Measurements from ENCODE around the gene TGM2.
A peak's percentile ranks its signal among the peaks of the same experiment; 100 is the strongest.

The TGM2 gene

DNA sequence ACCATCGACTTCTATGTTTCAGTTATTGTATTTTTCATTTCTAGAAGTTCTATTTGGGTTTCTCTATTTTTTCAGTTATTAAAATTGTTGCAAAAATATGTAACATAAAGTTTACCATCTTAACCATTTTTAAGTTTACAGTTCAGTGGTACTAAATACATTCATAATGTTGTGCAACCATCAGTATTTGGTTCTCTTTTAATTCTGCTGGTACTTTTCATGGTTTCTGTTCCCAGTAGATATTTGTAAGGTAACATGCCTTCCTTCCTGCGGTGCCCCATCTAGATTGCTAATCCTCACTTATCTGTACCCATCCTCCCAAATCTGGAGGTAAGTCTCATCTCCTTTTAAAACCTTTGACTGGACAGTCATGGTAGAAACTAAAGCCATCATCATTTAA lies 47.9 kb downstream of the TGM2 start:
- no peaks in the 10 kb centered on the region for H3K36me3 ChIP-seq (replicated peaks)
- H3K4me1 ChIP-seq: peaks cover 3% of the 10 kb centered on the region; the same call in 1 of the 2 replicates
- no peak for DNase-seq (ENCODE audit: low spot score in 2 of 2)
- H3K9me3 ChIP-seq: no peaks in the 10 kb centered on the region; the same call in 1 of the 2 replicates
- in situ Hi-C loops (cut with MboI; ENCODE audit: low sequenced_read_pairs): no loop called here
- H3K27me3 ChIP-seq (ENCODE audit: low read depth): no peaks in the 10 kb centered on the region
- H3K4me3 ChIP-seq: no peak overlapping the region

DNA sequence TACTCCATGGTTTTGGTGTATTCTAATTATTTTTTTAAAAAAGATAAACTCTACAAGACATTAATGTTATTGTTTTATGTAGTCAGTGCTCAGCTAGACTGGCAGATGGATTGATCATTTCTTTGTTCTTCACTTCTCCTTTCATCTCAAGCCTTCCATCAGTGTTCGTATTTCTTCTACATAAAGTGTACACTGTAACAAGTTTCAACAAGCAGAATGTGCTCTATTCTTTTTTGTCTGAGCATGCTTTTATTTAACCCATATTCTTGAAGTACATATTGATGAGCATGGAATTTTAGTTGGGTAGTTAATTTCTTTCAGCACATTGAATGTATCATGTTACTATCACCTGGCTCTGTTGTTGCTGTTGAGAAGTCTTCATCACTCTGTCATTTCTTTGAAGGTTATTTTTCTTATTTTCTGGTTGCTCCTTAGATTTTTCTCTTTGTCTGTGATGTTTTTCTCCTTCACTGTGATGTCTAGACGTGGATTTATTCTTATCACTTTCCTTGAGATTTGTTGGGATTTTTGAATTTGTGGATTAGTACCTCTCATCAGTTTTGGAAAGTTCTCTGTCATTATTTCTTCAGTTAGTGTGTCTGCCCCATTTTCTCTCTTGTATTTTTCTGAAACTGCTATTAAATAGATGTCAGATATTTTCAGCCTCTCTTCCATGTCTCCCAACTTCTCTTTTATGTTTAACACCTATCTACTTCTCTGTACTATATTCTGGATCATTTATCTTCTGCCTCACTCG lies 48.5 kb downstream of the TGM2 start:
- no peak for DNase-seq (ENCODE audit: low spot score in 2 of 2)
- H3K36me3 ChIP-seq (replicated peaks): no peaks in the 10 kb centered on the region
- no peaks in the 10 kb centered on the region for H3K27me3 ChIP-seq (ENCODE audit: low read depth)
- in situ Hi-C loops (cut with MboI; ENCODE audit: low sequenced_read_pairs): no loop called here
- H3K4me3 ChIP-seq: no peak overlapping the region
- H3K4me1 ChIP-seq: peaks cover 3% of the 10 kb centered on the region; the same call in 1 of the 2 replicates
- H3K9me3 ChIP-seq: no peaks in the 10 kb centered on the region; the same call in 1 of the 2 replicates

DNA sequence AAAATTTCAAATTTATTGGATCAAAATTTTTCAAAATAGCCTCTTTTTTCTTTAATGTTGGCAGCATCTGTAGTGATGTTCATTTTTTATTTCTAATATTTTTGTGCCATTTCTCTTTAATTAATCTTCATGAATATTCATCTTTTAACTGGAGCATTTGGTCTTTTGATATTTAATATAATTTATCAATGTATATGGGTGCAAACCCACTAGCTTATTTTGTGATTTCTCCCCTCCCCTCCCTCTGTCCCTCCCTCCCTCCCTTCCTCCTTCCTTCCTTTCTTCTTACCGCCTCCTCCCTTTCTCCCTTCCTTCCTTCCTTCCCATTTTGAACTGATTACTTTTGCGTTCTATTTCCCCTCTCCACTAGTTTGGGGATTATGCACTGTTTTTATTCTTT lies 49.2 kb downstream of the TGM2 start:
- Histone ChIP-seq H3K4me1 (peaks cover 3% of the 10 kb centered on the region; the same call in 1 of the 2 replicates), H3K9me3 (no peaks in the 10 kb centered on the region; the same call in 1 of the 2 replicates), H3K36me3 (replicated peaks) (no peaks in the 10 kb centered on the region), H3K27me3 (ENCODE audit: low read depth) (no peaks in the 10 kb centered on the region), H3K4me3 (no peak overlapping the region)
- in situ Hi-C loops (cut with MboI; ENCODE audit: low sequenced_read_pairs): no loop called here
- no peak for DNase-seq (ENCODE audit: low spot score in 2 of 2)

DNA sequence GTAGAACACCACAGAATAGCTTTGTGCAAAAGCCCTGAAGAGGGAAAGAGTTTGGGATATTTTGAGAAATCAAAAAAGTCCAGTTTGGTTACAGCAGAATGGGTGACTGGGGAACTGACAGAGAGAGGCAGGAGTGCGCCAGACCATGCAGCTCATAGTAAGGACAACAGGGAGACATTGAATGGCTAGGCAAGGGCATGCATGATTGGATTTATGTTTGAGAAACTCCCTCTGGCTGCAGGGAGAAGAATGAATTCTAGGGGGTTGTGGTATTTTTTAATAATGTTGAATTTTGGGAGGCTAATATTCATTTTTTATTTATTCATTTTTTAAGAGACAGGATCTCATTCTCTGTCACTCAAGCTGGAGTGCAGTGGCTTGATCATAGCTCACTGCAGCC lies 49.9 kb downstream of the TGM2 start:
- no peaks in the 10 kb centered on the region; the same call in 1 of the 2 replicates for H3K9me3 ChIP-seq
- no peak overlapping the region for H3K4me3 ChIP-seq
- H3K4me1 ChIP-seq: peaks cover 3% of the 10 kb centered on the region; the same call in 1 of the 2 replicates
- DNase-seq (ENCODE audit: low spot score in 2 of 2): no peak
- no peaks in the 10 kb centered on the region for H3K36me3 ChIP-seq (replicated peaks)
- no peaks in the 10 kb centered on the region for H3K27me3 ChIP-seq (ENCODE audit: low read depth)
- in situ Hi-C loops (cut with MboI; ENCODE audit: low sequenced_read_pairs): no loop called here

DNA sequence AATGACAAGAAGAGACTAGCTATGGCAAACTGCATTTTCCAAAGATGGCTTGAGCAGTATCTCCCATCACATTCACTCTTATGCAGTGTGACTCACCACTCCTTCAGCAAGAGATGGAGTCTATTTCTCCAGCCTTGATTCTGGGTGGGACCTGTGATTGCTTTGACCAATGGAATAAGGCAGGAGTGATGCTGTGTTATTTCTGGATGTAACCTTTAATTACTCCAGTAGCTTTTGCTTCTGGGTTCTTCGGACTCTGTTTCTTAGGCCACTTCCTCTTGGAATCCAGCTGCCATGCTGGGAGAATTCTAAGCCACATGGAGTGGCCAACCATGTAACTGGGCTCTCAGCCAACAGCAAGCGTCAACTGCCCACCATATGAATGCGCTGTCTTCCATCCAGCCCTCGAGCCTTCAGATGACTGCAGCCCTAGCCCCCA lies 50.7 kb downstream of the TGM2 start:
- DNase-seq (ENCODE audit: low spot score in 2 of 2): no peak
- in situ Hi-C loops (cut with MboI; ENCODE audit: low sequenced_read_pairs): no loop called here
- H3K4me1 ChIP-seq: peaks cover 3% of the 10 kb centered on the region; the same call in 1 of the 2 replicates
- H3K36me3 ChIP-seq (replicated peaks): no peaks in the 10 kb centered on the region
- no peaks in the 10 kb centered on the region; the same call in 1 of the 2 replicates for H3K9me3 ChIP-seq
- no peak overlapping the region for H3K4me3 ChIP-seq
- no peaks in the 10 kb centered on the region for H3K27me3 ChIP-seq (ENCODE audit: low read depth)

DNA sequence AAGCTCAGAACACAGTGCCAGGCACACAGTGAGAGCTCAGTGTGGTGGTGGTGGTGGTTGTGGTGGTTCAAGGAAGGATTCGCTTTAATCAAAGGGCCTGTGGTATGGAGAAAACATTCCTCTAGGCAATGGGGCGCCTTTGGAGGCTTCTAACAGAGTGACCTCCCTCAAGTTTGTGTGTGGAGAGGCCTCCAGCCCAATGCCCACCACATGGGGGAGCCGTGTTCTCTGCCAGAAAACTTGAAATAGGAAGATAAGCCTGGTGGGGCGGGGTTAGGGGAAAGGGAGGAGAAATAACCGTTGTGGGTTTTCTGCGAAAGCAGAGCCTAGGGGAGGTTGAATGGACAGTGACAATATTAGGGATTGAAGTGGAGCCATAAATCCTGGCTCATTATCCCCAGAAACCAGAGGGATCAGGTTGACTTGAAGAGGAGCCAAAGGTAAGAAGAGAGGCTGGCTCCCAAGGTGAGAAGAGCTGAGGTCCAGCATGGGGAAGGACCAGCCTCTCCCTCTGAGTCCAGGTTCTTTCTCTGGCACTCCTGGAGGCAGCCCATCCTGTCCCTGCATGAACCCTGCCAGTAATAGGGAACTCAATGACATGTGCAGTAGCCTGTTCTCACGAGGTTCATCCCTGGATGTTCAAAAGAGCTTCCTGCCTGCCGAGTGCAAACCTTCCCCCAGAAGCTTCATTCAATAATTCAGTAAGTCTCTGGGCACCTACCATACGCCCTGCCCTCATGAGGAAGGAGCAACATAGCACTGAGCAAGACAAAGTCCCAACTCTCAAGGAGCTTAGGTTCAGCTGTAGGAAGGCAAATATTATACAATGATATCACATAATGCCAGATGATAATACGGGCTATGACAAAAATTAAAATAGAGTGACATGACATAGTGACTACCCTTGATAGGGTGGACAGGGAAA lies 51.4 kb downstream of the TGM2 start:
- no peak overlapping the region for H3K4me3 ChIP-seq
- H3K9me3 ChIP-seq: no peaks in the 10 kb centered on the region; the same call in 1 of the 2 replicates
- in situ Hi-C loops (cut with MboI; ENCODE audit: low sequenced_read_pairs): no loop called here
- H3K36me3 ChIP-seq (replicated peaks): no peaks in the 10 kb centered on the region
- peaks cover 1% of the 10 kb centered on the region; the same call in 1 of the 2 replicates for H3K4me1 ChIP-seq
- no peaks in the 10 kb centered on the region for H3K27me3 ChIP-seq (ENCODE audit: low read depth)
- peak in 1 of 2 experiments; percentile 66 for DNase-seq (ENCODE audit: low spot score in 2 of 2)

DNA sequence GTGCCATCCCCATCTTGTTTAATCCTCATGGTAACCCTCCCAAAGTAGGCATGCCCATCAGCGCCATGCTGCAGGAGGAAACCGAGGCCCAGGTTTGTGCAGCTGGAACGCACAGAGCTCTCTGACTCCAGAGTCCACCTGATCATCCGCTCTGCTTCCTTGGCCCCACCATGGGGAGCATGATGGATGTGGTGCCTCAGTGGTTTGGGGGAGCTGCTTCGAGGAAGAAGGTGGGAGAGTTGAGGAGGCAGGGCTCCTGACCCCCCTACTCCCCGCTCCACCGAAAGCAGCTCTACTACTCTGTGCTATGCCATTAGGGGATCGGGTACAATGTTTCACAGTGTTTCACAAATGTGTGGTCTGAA lies 52.2 kb downstream of the TGM2 start:
- no peak overlapping the region for H3K4me3 ChIP-seq
- H3K4me1 ChIP-seq: no peaks in the 10 kb centered on the region
- H3K27me3 ChIP-seq (ENCODE audit: low read depth): no peaks in the 10 kb centered on the region
- DNase-seq (ENCODE audit: low spot score in 2 of 2): no peak
- no peaks in the 10 kb centered on the region for H3K36me3 ChIP-seq (replicated peaks)
- H3K9me3 ChIP-seq: no peaks in the 10 kb centered on the region; the same call in 1 of the 2 replicates
- in situ Hi-C loops (cut with MboI; ENCODE audit: low sequenced_read_pairs): no loop called here

DNA sequence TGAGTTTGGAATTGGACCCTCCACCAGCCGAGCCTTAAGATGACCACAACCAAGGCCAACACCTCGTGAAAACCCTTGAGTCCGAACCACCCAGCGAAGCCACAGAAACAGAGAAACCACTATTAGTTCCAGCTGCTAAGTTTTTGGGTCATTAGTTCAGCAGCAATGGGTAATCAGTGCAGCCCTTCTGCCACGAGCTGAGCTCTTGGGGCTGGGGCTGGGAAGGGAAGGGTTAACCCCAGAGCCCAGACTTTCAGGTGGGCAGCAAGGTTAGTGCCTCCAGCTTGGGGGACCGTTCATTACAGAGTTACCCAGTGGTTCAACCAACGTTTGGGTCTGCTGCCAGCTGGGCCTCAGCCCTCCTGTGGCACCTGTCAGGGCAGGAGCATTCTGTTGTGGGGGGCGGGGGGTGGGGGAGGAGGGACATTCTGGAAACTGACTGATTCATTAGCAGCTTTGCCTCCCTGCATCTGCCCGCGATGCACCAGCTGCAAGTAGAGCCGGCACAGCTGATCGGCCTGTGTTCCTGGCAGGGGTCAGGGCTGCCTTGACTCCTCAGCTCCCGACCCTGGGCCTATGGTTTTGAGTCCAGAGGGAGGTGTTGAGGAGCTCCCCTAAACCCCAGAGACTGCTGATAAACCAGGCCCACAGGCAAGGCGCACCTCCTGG lies 52.7 kb downstream of the TGM2 start:
- no peak for DNase-seq (ENCODE audit: low spot score in 2 of 2)
- Histone ChIP-seq H3K27me3 (ENCODE audit: low read depth) (no peaks in the 10 kb centered on the region), H3K36me3 (replicated peaks) (no peaks in the 10 kb centered on the region), H3K4me3 (no peak overlapping the region), H3K4me1 (no peaks in the 10 kb centered on the region), H3K9me3 (no peaks in the 10 kb centered on the region; the same call in 1 of the 2 replicates)
- in situ Hi-C loops (cut with MboI; ENCODE audit: low sequenced_read_pairs): no loop called here

DNA sequence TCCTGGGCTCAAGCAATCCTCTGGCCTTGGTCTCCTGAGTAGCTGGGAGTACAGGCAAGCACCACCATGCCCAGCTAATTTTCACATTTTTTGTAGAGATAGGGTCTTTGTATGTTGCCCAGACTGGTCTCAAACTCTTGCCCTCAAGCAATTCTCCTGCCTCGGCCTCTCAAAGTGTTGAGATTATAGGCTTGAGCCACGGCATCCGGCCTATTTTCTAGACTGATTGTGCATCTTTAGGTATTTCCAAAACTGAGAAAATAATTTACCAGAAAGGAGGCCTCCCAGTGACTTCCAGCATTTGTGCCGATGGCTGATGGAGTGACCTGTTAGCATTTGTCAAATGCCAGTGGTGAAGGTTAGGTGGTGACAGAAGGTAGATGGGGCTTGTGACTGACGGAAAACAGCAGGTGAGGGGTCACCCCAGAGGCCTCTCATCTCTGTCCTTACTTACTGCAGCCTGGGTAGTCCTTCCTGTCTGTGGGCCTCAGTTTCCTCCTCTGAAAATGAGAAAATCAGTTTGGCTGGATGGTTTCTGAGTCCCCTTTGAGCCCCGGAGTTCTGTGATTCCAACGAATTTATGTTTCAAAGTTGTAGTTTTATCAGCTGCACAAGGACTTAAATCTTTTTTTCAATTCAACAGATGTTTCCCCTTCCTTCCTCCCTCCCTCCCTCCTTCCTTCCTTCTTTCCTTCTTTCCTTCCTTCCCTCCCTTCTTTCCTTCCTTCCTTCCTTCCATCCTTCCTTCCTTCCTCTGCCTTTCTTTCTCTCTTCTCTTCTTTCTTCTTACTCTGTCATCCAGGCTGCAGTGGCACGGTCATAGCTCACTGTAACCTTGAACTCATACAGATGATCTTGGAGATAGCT lies 53.5 kb downstream of the TGM2 start:
- no peaks in the 10 kb centered on the region; the same call in 1 of the 2 replicates for H3K9me3 ChIP-seq
- no peaks in the 10 kb centered on the region for H3K27me3 ChIP-seq (ENCODE audit: low read depth)
- no peaks in the 10 kb centered on the region for H3K36me3 ChIP-seq (replicated peaks)
- DNase-seq (ENCODE audit: low spot score in 2 of 2): no peak
- H3K4me1 ChIP-seq: no peaks in the 10 kb centered on the region
- in situ Hi-C loops (cut with MboI; ENCODE audit: low sequenced_read_pairs): no loop called here
- no peak overlapping the region for H3K4me3 ChIP-seq

DNA sequence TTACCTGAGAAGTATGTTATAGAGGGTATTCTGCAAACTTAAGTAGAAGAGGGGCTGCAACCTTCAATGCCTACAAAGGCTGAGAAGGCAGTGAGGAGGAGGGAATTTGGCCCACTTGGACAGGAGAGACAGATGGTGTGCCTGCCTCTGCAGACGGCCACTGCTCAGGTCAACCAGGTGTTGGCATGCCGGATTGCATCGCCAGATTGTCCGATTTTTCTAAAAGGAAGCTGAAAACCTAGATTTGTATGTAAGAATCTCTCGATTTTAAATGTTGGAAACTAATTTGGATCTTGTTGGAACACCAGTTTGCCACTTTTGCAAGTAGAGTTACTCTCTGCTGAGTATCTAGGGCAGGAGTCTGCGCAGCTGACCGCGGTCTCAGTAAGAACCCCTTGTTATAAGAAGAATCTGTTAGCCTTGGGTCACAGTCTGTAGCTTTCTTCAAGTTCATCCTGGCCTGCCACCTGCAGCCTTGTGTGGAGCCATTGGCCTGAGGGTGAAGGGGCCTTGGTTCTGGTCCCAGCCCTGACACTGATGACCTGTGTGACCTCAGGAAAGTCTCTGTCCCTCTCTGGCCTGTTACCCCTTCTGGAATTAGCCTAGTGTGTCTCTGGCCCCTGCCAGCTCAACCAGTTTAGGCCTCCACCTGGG lies 54.4 kb downstream of the TGM2 start:
- Histone ChIP-seq H3K4me1 (no peaks in the 10 kb centered on the region), H3K9me3 (no peaks in the 10 kb centered on the region), H3K27me3 (ENCODE audit: low read depth) (0 out of 2 replicates have a peak, but pooled peaks cover 3% of the 10 kb centered on the region), H3K36me3 (replicated peaks) (no peaks in the 10 kb centered on the region), H3K4me3 (no peak overlapping the region)
- no peak for DNase-seq (ENCODE audit: low spot score in 2 of 2)
- in situ Hi-C loops (cut with MboI; ENCODE audit: low sequenced_read_pairs): no loop called here

DNA sequence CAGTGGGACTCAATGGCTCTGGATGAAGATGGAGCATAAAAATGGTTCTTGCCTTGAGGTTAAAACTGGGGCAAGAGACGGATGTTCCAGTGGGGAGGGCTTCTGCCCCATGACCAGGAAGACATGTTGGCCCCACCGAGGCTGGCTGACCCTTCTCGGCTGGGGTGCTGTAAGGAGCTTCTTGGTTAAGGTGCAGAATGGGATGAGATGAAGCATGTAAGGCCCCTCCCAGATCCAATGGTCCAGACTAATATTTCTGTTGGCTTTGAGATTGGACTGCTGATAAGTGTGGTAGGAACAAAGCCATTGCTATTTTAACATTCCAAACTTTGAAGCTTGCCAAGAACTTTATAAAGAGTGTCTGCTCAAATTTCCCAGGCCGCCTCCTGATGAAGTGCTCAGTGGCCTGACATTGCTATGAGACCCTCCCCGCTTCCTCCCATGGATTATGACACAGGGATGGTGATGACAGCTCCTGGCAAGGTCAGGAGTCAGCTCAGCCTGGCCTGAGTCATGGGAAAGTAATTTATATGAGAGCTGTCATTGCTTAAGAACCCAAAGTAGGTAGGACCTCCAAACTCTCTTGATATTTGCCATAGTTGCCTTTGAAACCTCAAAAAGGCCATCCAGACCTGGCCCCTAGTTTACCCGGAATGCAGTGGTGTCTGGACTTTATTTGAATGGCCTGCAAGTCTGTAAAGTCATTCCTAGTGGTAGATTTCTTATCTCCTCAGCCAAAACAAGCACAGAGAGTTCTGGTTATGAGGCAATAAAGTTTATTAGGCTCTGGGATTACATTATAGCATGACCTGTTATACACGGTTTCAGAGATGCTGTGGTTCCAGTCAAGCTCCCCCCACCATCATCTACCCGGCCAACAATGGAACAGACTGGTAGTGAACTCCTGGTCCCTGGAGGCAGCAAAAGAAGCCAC lies 55.2 kb downstream of the TGM2 start:
- in situ Hi-C loops (cut with MboI; ENCODE audit: low sequenced_read_pairs): no loop called here
- no peaks in the 10 kb centered on the region for H3K9me3 ChIP-seq
- H3K4me1 ChIP-seq: peaks cover 2% of the 10 kb centered on the region

More for the DNA sequence above, 55.2 kb downstream of the TGM2 start:
- no peak for DNase-seq (ENCODE audit: low spot score in 2 of 2)
- H3K27me3 ChIP-seq (ENCODE audit: low read depth): 0 out of 2 replicates have a peak, but pooled peaks cover 3% of the 10 kb centered on the region
- no peaks in the 10 kb centered on the region for H3K36me3 ChIP-seq (replicated peaks)
- H3K4me3 ChIP-seq: no peak overlapping the region

All from HAP-1 (cell line).